ENCODE results near the gene PAGE5. TPM values are rescaled to one million over a fixed set of nuclear protein-coding genes. Genes with fewer than 3 reads are reported as not detected.

PAGE5 gene
- total and polyA plus RNA-seq, 4 donors = 0.24 to 0.65 TPM; not detected in 2

DNA sequence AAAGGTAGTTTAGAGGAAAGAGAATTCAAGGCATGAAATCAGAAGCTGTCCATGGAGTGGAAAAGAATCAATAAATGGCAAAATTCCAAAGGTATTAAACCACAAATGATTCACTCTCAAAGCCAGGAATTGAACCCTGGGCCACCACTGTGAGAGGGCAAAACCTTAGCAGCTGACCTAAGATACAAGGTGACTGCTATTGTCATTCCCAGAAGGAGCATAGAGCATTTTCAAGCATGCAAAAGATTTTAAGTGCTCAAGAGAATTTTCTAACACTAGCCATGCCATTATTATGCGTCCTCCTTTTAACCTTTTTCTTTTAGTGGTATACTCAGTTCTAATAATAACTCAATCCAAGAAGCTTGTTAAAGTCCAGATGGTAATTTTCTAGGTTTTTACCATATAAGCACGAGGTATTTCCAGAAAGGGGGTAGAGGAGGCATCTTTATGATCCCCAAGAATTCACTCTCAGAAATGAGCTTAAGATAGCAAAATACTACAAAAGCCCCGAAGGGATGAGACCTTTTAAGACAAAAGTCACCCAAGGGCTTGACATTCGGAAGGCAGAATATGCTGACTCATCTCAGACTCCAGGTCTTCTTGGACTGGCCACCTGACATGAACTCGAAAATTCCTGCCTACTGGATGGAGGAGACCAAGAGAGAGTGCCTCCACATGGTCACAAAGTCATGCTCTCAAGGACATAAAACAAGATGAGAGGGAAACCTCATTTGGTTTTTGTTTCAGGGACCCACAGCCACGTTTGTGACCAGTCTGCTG, 13.8 kb upstream of the PAGE5 start:
- no peak overlapping the region for H3K27ac ChIP-seq (ENCODE audit: low read depth in 1 of 2, low read length in 2 of 2)
- 76% methylated on average over 6 of the region's 6 CpGs for WGBS
- H3K9ac ChIP-seq (ENCODE audit: low read depth in 1 of 2, low read length in 2 of 2) = no peak overlapping the region
- DNase-seq (ENCODE audit: low spot score) = no peak
- H3K36me3 ChIP-seq (ENCODE audit: control insufficient read depth in 4 of 4, insufficient read depth in 3 of 4, low read depth in 1 of 4, low read length in 3 of 4) = no peaks in the 10 kb centered on the region
- peaks cover 2 to 25% (median 15%) of the 10 kb centered on the region in 4 donors for H3K4me1 ChIP-seq (ENCODE audit: control insufficient read depth in 4 of 4, insufficient read depth in 4 of 4, low read length in 3 of 4)
- no peak for TF ChIP-seq JUND (IDR thresholded peaks at IDR 0.05)
- peak in 1 of 2 donors; percentile 10 for TF ChIP-seq RXRA (IDR thresholded peaks at IDR 0.05)
- no peak for TF ChIP-seq EGR1 (IDR thresholded peaks at IDR 0.05; ENCODE audit: low read depth in 2 of 2)
- peak in 1 of 2 donors; percentile 14 for TF ChIP-seq HNF4A (conservative IDR thresholded peaks at IDR 0.05)
- H3K9me3 ChIP-seq (ENCODE audit: control insufficient read depth in 4 of 4, low read length in 3 of 4) = no peaks in the 10 kb centered on the region
- no peaks in the 10 kb centered on the region for H3K27me3 ChIP-seq (ENCODE audit: control insufficient read depth in 4 of 4, insufficient read depth in 4 of 4, low read length in 3 of 4)
- no peak overlapping the region for H3K4me3 ChIP-seq (ENCODE audit: low read depth in 1 of 3, low read length in 3 of 3)

DNA sequence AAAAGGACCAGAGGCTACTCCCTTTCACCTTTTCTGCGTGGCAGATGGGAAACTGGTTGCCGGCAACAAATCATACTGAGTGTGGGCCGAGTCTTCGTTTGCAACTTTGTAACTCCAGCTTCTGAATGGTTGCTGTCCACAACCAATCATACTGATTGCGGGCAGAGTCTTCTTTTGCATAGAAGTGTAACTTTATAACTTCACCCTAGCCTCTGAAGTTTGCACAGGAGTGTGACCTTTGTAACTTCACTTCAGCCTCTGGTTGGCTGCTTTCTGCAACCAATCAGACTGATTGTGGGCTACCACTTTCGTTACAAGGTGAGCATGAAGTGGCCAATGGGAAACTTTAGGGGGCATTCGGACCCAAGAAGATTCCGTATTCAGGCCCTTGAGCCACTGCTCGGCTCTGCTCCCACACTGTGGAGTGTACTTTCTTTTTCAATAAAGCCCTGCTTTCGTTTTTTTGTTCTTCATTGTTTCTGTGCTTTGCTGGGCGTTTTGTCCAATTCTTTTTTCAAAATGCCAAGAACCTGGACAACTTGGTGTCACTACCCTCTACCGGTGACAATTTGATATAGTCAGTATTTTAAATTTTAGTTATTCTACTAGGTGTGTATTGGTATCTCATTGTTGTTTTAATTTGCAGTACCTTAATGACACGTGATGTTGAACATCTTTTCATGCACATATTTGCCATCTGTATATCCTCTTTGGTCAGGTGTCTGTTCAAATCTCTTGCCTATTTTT, 9.0 kb upstream of the PAGE5 start:
- Histone ChIP-seq H3K36me3 (ENCODE audit: control insufficient read depth in 4 of 4, insufficient read depth in 3 of 4, low read depth in 1 of 4, low read length in 3 of 4) (no peaks in the 10 kb centered on the region), H3K9me3 (ENCODE audit: control insufficient read depth in 4 of 4, low read length in 3 of 4) (no peaks in the 10 kb centered on the region), H3K4me3 (ENCODE audit: low read depth in 1 of 3, low read length in 3 of 3) (peak overlapping the region; percentile 44 to 67 (median 63)), H3K4me1 (ENCODE audit: control insufficient read depth in 4 of 4, insufficient read depth in 4 of 4, low read length in 3 of 4) (peaks cover 0 to 6% (median 3%) of the 10 kb centered on the region in 4 donors), H3K27ac (ENCODE audit: low read depth in 1 of 2, low read length in 2 of 2) (peak overlapping the region; percentile 56 to 69), H3K9ac (ENCODE audit: low read depth in 1 of 2, low read length in 2 of 2) (no peak overlapping the region), H3K27me3 (ENCODE audit: control insufficient read depth in 4 of 4, insufficient read depth in 4 of 4, low read length in 3 of 4) (no peaks in the 10 kb centered on the region)
- TF ChIP-seq SP1 (IDR thresholded peaks at IDR 0.05) (peak; percentile 79), TAF1 (conservative IDR thresholded peaks at IDR 0.05) (no peak), EGR1 (IDR thresholded peaks at IDR 0.05; ENCODE audit: low read depth in 2 of 2) (no peak), HNF4A (conservative IDR thresholded peaks at IDR 0.05) (peak; percentile 75 to 81), NR2F2 (IDR thresholded peaks at IDR 0.05) (peak; percentile 59), GABPA (IDR thresholded peaks at IDR 0.05 in 1 of 2, conservative IDR thresholded peaks at IDR 0.05 in 1 of 2) (peak in 1 of 2 donors; percentile 38), FOXA2 (IDR thresholded peaks at IDR 0.05) (no peak), HNF4G (IDR thresholded peaks at IDR 0.05) (peak; percentile 49), JUND (IDR thresholded peaks at IDR 0.05) (peak in 1 of 2 donors; percentile 39), FOXA1 (IDR thresholded peaks at IDR 0.05) (no peak), RAD21 (IDR thresholded peaks at IDR 0.05) (peak; percentile 63 to 71), YY1 (IDR thresholded peaks at IDR 0.05) (peak; percentile 39), RXRA (IDR thresholded peaks at IDR 0.05) (peak; percentile 46 to 52)
- TF ChIP-seq, protein P1, sequence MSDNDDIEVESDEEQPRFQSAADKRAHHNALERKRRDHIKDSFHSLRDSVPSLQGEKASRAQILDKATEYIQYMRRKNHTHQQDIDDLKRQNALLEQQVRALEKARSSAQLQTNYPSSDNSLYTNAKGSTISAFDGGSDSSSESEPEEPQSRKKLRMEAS (IDR thresholded peaks at IDR 0.05) = no peak
- TF ChIP-seq, protein P2, sequence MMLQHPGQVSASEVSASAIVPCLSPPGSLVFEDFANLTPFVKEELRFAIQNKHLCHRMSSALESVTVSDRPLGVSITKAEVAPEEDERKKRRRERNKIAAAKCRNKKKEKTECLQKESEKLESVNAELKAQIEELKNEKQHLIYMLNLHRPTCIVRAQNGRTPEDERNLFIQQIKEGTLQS (IDR thresholded peaks at IDR 0.05) = no peak
- TF ChIP-seq, protein P3, sequence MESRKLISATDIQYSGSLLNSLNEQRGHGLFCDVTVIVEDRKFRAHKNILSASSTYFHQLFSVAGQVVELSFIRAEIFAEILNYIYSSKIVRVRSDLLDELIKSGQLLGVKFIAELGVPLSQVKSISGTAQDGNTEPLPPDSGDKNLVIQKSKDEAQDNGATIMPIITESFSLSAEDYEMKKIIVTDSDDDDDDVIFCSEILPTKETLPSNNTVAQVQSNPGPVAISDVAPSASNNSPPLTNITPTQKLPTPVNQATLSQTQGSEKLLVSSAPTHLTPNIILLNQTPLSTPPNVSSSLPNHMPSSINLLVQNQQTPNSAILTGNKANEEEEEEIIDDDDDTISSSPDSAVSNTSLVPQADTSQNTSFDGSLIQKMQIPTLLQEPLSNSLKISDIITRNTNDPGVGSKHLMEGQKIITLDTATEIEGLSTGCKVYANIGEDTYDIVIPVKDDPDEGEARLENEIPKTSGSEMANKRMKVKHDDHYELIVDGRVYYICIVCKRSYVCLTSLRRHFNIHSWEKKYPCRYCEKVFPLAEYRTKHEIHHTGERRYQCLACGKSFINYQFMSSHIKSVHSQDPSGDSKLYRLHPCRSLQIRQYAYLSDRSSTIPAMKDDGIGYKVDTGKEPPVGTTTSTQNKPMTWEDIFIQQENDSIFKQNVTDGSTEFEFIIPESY (IDR thresholded peaks at IDR 0.05) = no peak
- TF ChIP-seq, protein P4, sequence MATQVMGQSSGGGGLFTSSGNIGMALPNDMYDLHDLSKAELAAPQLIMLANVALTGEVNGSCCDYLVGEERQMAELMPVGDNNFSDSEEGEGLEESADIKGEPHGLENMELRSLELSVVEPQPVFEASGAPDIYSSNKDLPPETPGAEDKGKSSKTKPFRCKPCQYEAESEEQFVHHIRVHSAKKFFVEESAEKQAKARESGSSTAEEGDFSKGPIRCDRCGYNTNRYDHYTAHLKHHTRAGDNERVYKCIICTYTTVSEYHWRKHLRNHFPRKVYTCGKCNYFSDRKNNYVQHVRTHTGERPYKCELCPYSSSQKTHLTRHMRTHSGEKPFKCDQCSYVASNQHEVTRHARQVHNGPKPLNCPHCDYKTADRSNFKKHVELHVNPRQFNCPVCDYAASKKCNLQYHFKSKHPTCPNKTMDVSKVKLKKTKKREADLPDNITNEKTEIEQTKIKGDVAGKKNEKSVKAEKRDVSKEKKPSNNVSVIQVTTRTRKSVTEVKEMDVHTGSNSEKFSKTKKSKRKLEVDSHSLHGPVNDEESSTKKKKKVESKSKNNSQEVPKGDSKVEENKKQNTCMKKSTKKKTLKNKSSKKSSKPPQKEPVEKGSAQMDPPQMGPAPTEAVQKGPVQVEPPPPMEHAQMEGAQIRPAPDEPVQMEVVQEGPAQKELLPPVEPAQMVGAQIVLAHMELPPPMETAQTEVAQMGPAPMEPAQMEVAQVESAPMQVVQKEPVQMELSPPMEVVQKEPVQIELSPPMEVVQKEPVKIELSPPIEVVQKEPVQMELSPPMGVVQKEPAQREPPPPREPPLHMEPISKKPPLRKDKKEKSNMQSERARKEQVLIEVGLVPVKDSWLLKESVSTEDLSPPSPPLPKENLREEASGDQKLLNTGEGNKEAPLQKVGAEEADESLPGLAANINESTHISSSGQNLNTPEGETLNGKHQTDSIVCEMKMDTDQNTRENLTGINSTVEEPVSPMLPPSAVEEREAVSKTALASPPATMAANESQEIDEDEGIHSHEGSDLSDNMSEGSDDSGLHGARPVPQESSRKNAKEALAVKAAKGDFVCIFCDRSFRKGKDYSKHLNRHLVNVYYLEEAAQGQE (IDR thresholded peaks at IDR 0.05) = peak; percentile 82
- TF ChIP-seq, protein P5, sequence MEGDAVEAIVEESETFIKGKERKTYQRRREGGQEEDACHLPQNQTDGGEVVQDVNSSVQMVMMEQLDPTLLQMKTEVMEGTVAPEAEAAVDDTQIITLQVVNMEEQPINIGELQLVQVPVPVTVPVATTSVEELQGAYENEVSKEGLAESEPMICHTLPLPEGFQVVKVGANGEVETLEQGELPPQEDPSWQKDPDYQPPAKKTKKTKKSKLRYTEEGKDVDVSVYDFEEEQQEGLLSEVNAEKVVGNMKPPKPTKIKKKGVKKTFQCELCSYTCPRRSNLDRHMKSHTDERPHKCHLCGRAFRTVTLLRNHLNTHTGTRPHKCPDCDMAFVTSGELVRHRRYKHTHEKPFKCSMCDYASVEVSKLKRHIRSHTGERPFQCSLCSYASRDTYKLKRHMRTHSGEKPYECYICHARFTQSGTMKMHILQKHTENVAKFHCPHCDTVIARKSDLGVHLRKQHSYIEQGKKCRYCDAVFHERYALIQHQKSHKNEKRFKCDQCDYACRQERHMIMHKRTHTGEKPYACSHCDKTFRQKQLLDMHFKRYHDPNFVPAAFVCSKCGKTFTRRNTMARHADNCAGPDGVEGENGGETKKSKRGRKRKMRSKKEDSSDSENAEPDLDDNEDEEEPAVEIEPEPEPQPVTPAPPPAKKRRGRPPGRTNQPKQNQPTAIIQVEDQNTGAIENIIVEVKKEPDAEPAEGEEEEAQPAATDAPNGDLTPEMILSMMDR (IDR thresholded peaks at IDR 0.05; ENCODE audit: low read depth, low read length, missing input control) = peak; percentile 35
- no peak for DNase-seq (ENCODE audit: low spot score)
- 35% methylated on average over 13 of the region's 13 CpGs for WGBS

All from liver (tissue), 9 donors.